ENCODE measurements around the gene GAPDH. TPM values are rescaled to one million over a fixed set of nuclear protein-coding genes. Genes with fewer than 3 reads are reported as not detected.

The GAPDH gene
- total RNA-seq, 1 donor from 2014 or later: 1,775 TPM

DNA sequence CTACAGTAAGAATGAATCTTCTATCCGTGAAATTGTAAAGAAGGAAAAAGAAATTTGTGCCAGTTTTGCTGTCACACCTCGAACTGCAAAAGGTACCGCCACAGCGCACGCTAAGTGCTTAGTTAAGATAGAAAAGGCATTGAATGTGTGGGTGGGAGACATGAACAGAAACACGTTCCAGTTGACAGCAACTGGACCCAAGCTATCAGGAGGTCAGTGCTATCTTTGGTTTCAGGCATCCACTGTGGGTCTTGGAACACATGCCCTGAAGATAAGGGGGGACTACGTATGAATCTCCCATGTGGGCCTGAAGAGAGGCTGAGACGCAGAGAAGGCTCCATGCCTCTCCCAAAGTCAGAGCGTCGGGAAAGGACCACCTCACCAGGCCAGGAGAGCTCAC is 11.7 kb downstream of the GAPDH start:
- H3K4me3 Mint-ChIP-seq (ENCODE audit: unreplicated experiment): no peak overlapping the region
- peaks cover 25% of the 10 kb centered on the region for H3K36me3 Mint-ChIP-seq (ENCODE audit: unreplicated experiment)

DNA sequence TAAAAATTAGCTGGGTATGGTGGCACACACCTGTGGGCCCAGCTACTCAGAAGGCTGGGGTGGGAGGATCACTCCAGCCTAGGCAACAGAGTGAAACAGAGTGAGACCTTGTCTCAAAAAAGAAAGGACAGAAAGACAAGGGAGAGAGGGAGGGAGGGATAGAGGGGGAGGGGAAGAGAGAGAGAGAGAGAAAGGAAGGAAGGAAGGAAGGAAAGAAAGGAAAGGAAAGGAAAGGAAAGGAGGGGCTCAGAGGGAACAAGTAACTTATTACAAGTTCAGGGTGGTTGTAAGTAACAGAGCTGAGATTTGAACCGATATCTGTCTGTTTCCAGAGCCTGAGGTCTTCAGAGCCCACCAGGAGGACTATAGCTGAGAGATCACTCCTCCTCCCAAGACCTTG is 13.2 kb downstream of the GAPDH start:
- TF ChIP-seq, protein P1, sequence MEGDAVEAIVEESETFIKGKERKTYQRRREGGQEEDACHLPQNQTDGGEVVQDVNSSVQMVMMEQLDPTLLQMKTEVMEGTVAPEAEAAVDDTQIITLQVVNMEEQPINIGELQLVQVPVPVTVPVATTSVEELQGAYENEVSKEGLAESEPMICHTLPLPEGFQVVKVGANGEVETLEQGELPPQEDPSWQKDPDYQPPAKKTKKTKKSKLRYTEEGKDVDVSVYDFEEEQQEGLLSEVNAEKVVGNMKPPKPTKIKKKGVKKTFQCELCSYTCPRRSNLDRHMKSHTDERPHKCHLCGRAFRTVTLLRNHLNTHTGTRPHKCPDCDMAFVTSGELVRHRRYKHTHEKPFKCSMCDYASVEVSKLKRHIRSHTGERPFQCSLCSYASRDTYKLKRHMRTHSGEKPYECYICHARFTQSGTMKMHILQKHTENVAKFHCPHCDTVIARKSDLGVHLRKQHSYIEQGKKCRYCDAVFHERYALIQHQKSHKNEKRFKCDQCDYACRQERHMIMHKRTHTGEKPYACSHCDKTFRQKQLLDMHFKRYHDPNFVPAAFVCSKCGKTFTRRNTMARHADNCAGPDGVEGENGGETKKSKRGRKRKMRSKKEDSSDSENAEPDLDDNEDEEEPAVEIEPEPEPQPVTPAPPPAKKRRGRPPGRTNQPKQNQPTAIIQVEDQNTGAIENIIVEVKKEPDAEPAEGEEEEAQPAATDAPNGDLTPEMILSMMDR (IDR thresholded peaks at IDR 0.05): no peak
- no peaks in the 10 kb centered on the region for H3K9me3 Mint-ChIP-seq (ENCODE audit: unreplicated experiment)
- peaks cover 20% of the 10 kb centered on the region for H3K36me3 Mint-ChIP-seq (ENCODE audit: unreplicated experiment)
- DNase-seq (ENCODE audit: extremely low spot score, unreplicated experiment): no peak
- peak overlapping the region; percentile 72 for H3K27ac Mint-ChIP-seq (ENCODE audit: unreplicated experiment)
- H3K27me3 Mint-ChIP-seq (ENCODE audit: unreplicated experiment): no peaks in the 10 kb centered on the region
- no peak overlapping the region for H3K4me3 Mint-ChIP-seq (ENCODE audit: unreplicated experiment)
- H3K4me1 Mint-ChIP-seq (ENCODE audit: unreplicated experiment): peaks cover 42% of the 10 kb centered on the region

More for the DNA sequence above, 11.7 kb downstream of the GAPDH start:
- Mint-ChIP-seq H3K4me1 (ENCODE audit: unreplicated experiment) (peaks cover 38% of the 10 kb centered on the region), H3K27me3 (ENCODE audit: unreplicated experiment) (no peaks in the 10 kb centered on the region), H3K27ac (ENCODE audit: unreplicated experiment) (no peak overlapping the region), H3K9me3 (ENCODE audit: unreplicated experiment) (no peaks in the 10 kb centered on the region)
- DNase-seq (ENCODE audit: extremely low spot score, unreplicated experiment): no peak
- TF ChIP-seq, protein P1 (IDR thresholded peaks at IDR 0.05): no peak

DNA sequence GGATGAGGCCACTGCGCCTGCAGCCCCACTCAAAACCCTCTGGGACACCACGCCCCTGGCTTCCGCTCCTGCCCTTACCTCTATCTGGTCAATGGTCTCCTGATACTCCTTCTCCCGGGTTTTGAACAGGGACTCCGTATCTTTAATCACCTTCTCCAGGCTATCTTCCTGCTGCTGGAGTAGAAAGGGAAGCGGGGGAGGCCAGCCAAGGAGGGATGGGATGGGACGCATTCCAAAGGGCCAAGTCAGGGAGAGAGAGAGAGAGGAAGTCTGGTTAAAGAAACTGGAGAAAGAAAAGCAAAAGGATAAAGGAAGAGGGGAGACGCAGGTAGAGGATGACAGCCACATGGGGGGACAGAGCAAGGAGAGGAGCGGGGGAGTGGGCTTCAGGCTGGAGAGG is 13.7 kb downstream of the GAPDH start:
- TF ChIP-seq, protein P1 (IDR thresholded peaks at IDR 0.05): no peak
- Mint-ChIP-seq H3K36me3 (ENCODE audit: unreplicated experiment) (peaks cover 20% of the 10 kb centered on the region), H3K27me3 (ENCODE audit: unreplicated experiment) (no peaks in the 10 kb centered on the region), H3K27ac (ENCODE audit: unreplicated experiment) (peak overlapping the region; percentile 72), H3K4me3 (ENCODE audit: unreplicated experiment) (peak overlapping the region; percentile 11), H3K4me1 (ENCODE audit: unreplicated experiment) (peaks cover 46% of the 10 kb centered on the region), H3K9me3 (ENCODE audit: unreplicated experiment) (no peaks in the 10 kb centered on the region)
- DNase-seq (ENCODE audit: extremely low spot score, unreplicated experiment): no peak

DNA sequence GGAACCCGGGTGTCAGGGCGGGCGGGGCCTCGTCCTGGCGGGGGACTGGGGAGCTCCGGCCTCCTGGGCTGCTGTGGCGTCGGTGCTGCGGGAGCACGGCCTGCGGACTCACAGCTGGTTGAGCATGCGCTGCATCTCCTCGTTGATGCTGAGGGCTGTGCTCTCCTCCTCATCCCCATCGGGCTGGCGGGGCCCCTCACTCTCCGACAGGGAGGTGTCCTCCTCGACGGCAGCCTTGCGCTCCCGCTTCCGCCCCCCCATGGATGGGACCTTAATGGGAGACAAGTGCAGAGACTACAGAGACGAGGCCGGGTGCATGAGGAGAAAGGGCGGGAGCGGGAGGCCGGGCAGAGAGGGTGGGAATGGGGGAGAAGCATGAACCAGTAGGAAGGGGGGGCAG is 14.2 kb downstream of the GAPDH start:
- DNase-seq (ENCODE audit: extremely low spot score, unreplicated experiment): no peak
- peak overlapping the region; percentile 0 for H3K4me3 Mint-ChIP-seq (ENCODE audit: unreplicated experiment)
- H3K9me3 Mint-ChIP-seq (ENCODE audit: unreplicated experiment): no peaks in the 10 kb centered on the region
- no peaks in the 10 kb centered on the region for H3K27me3 Mint-ChIP-seq (ENCODE audit: unreplicated experiment)
- H3K27ac Mint-ChIP-seq (ENCODE audit: unreplicated experiment): peak overlapping the region; percentile 84
- H3K4me1 Mint-ChIP-seq (ENCODE audit: unreplicated experiment): peaks cover 52% of the 10 kb centered on the region
- TF ChIP-seq, protein P1 (IDR thresholded peaks at IDR 0.05): no peak
- H3K36me3 Mint-ChIP-seq (ENCODE audit: unreplicated experiment): peaks cover 20% of the 10 kb centered on the region

DNA sequence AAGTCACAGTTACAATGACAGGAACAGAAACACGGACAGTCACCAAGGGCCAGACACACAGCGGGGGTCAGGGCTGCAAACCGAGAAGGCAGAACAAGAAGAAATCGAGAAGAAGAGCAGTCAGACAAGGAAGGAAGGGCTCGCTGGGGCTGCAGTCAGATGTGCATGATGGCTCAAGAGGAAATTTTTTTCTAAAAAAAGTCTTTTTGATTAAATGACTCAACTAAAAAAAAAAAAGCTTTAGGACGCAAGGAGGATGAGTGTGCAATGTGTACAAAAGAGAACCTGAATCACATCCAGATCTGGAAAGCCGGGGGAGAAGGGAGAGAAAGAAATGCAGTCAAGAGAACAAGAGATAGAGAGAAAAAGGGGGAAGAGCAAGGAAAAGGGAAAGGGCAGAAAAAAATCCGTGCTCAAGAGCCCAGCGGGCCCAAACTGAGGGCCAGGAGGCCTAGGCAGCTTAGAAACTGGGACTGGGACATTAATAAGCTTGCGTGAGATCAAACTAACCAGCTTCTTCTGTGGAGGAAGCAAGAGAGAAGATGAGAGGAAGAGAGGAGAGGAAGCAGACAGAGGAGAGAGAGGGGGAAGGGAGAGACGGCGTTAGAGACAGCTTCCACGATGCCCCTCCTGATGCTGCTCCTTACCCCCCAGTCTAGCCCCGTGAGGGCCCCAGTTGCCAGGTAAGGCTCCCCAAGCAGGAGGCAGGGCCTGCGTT is 14.8 kb downstream of the GAPDH start:
- no peaks in the 10 kb centered on the region for H3K27me3 Mint-ChIP-seq (ENCODE audit: unreplicated experiment)
- TF ChIP-seq, protein P1 (IDR thresholded peaks at IDR 0.05): no peak
- H3K4me1 Mint-ChIP-seq (ENCODE audit: unreplicated experiment): peaks cover 58% of the 10 kb centered on the region
- peak overlapping the region; percentile 84 for H3K27ac Mint-ChIP-seq (ENCODE audit: unreplicated experiment)
- peaks cover 20% of the 10 kb centered on the region for H3K36me3 Mint-ChIP-seq (ENCODE audit: unreplicated experiment)
- H3K9me3 Mint-ChIP-seq (ENCODE audit: unreplicated experiment): no peaks in the 10 kb centered on the region
- no peak for DNase-seq (ENCODE audit: extremely low spot score, unreplicated experiment)
- H3K4me3 Mint-ChIP-seq (ENCODE audit: unreplicated experiment): peak overlapping the region; percentile 0
